Measurements from ENCODE around the gene BCAS3.

BCAS3 gene

GRCh38 chr17:61363601-61364462 lies 686.2 kb downstream of the BCAS3 start:
- no peak for DNase-seq (ENCODE audit: low read depth in 2 of 2)

GRCh38 chr17:61364463-61364846 lies 686.8 kb downstream of the BCAS3 start:
- no peak for DNase-seq (ENCODE audit: low read depth in 2 of 2)

- DNase-seq (ENCODE audit: low read depth in 2 of 2) = no peak
Observed at GRCh38 chr17:61366076-61366714, 688.5 kb downstream of the BCAS3 start.

GRCh38 chr17:61366715-61367413 lies 689.2 kb downstream of the BCAS3 start:
- DNase-seq (ENCODE audit: low read depth in 2 of 2) = no peak

GRCh38 chr17:61368049-61368831 lies 690.6 kb downstream of the BCAS3 start:
- DNase-seq (ENCODE audit: low read depth in 2 of 2) = no peak

- DNase-seq (ENCODE audit: low read depth in 2 of 2) = no peak
Observed at GRCh38 chr17:61368832-61369450, 691.3 kb downstream of the BCAS3 start.

- no peak for DNase-seq (ENCODE audit: low read depth in 2 of 2)
Observed at GRCh38 chr17:61369751-61370150, 692.1 kb downstream of the BCAS3 start.

- DNase-seq (ENCODE audit: low read depth in 2 of 2) = no peak
Observed at GRCh38 chr17:61371179-61371578, 693.5 kb downstream of the BCAS3 start.

- DNase-seq (ENCODE audit: low read depth in 2 of 2) = no peak
Observed at GRCh38 chr17:61371606-61372005, 694.0 kb downstream of the BCAS3 start.

GRCh38 chr17:61372436-61372835 lies 694.8 kb downstream of the BCAS3 start:
- no peak for DNase-seq (ENCODE audit: low read depth in 2 of 2)

GRCh38 chr17:61376931-61377838 lies 699.5 kb downstream of the BCAS3 start:
- no peak for DNase-seq (ENCODE audit: low read depth in 2 of 2)

- DNase-seq (ENCODE audit: low read depth in 2 of 2) = no peak
Observed at GRCh38 chr17:61378658-61379456, 701.2 kb downstream of the BCAS3 start.

GRCh38 chr17:61379457-61380216 lies 702.0 kb downstream of the BCAS3 start:
- DNase-seq (ENCODE audit: low read depth in 2 of 2) = no peak

- no peak for DNase-seq (ENCODE audit: low read depth in 2 of 2)
Observed at GRCh38 chr17:61380217-61380835, 702.7 kb downstream of the BCAS3 start.

- no peak for DNase-seq (ENCODE audit: low read depth in 2 of 2)
Observed at GRCh38 chr17:61380836-61381525, 703.3 kb downstream of the BCAS3 start.

- DNase-seq (ENCODE audit: low read depth in 2 of 2) = no peak
Observed at GRCh38 chr17:61381537-61381936, 703.9 kb downstream of the BCAS3 start.

- DNase-seq (ENCODE audit: low read depth in 2 of 2) = no peak
Observed at GRCh38 chr17:61382796-61383688, 705.4 kb downstream of the BCAS3 start.
